Subcutaneous abdominal adipose tissue (tissue), 5 donors: ENCODE data around the gene LRRIQ3.
A peak's percentile ranks its signal among the peaks of the same experiment; 100 is the strongest.

Source experiments
- H3K27ac ChIP-seq: one replicate; pipeline ENCODE4 v1.7.0; 2013; ENCODE audit warnings: low read depth, mild to moderate bottlenecking, inconsistent platforms, low read length, moderate library complexity
- H3K27me3 ChIP-seq, 5 donors: one replicate each; pipeline ENCODE4 v1.7.0; 2013; ENCODE audit warnings: low read length in 5 of 5, inconsistent platforms in 1 of 5; ENCODE audit not compliant: control insufficient read depth in 5 of 5, insufficient read depth in 4 of 5
- H3K36me3 ChIP-seq, 5 donors: one replicate each; pipeline ENCODE4 v1.7.0; 2013; ENCODE audit warnings: low read length in 5 of 5; ENCODE audit not compliant: control insufficient read depth in 5 of 5, insufficient read depth in 5 of 5
- H3K4me1 ChIP-seq, 5 donors: one replicate each; pipeline ENCODE4 v1.7.0; 2013; ENCODE audit warnings: low read length in 5 of 5, mild to moderate bottlenecking in 3 of 5, moderate library complexity in 1 of 5; ENCODE audit not compliant: control insufficient read depth in 5 of 5, insufficient read depth in 5 of 5
- H3K4me3 ChIP-seq, 5 donors: one replicate each; pipeline ENCODE4 v1.7.0; 2013; ENCODE audit warnings: low read length in 5 of 5, low read depth in 1 of 5
- H3K9ac ChIP-seq, 5 donors: one replicate each; pipeline ENCODE4 v1.7.0; 2013; ENCODE audit warnings: low read length in 5 of 5, mild to moderate bottlenecking in 4 of 5, moderate library complexity in 3 of 5
- H3K9me3 ChIP-seq, 5 donors: one replicate each; pipeline ENCODE4 v1.7.0; 2013; ENCODE audit warnings: low read length in 5 of 5; ENCODE audit not compliant: control insufficient read depth in 5 of 5
- donor health status: healthy.
- donor health status: healthy.
- donor health status: healthy.
- donor health status: healthy.
- donor health status: healthy.

Gene LRRIQ3

GRCh38 chr1:74197657-74198552 lies at the start of gene LRRIQ3, which contains the start of gene FPGT:
TSS of gene LRRIQ3 (minus strand) at chr1:74198176. CDS start at chr1:74183684, 14,492 bp downstream.
TSS of gene FPGT (plus strand) at chr1:74198242. CDS start at chr1:74198279, 37 bp downstream.
- Histone ChIP-seq H3K27me3 (no peaks in the 10 kb centered on the region), H3K27ac (peak within 1 kb of the TSS; percentile 66), H3K36me3 (peaks cover 6 to 15% (median 9%) of the 10 kb centered on the region in 5 donors), H3K9me3 (no peaks in the 10 kb centered on the region), H3K4me3 (peak within 1 kb of the TSS; percentile 94 to 99 (median 99)), H3K9ac (peak within 1 kb of the TSS; percentile 86 to 97 (median 94)), H3K4me1 (peaks cover 3 to 21% (median 14%) of the 10 kb centered on the region in 5 donors)

- H3K4me3 ChIP-seq = no peak overlapping the region
- H3K27ac ChIP-seq = no peak overlapping the region
- H3K27me3 ChIP-seq = no peaks in the 10 kb centered on the region
- H3K4me1 ChIP-seq = no peaks in the 10 kb centered on the region
- H3K9me3 ChIP-seq = peaks cover 0 to 6% (median 0%) of the 10 kb centered on the region in 5 donors
- H3K9ac ChIP-seq = no peak overlapping the region
- peaks cover 0 to 5% (median 0%) of the 10 kb centered on the region in 5 donors for H3K36me3 ChIP-seq
Measured at GRCh38 chr1:74246315-74246714, 48.3 kb upstream of the LRRIQ3 start.

- Histone ChIP-seq H3K27ac (no peak overlapping the region), H3K9me3 (peaks cover 0 to 6% (median 0%) of the 10 kb centered on the region in 5 donors)
Measured at GRCh38 chr1:74245168-74245772, 47.3 kb upstream of the LRRIQ3 start.

GRCh38 chr1:74237787-74238186 lies 39.8 kb upstream of the LRRIQ3 start:
- H3K27ac ChIP-seq = no peak overlapping the region
- H3K4me1 ChIP-seq = no peaks in the 10 kb centered on the region
- H3K36me3 ChIP-seq = peaks cover 0 to 5% (median 2%) of the 10 kb centered on the region in 5 donors
- H3K4me3 ChIP-seq = no peak overlapping the region
- H3K9me3 ChIP-seq = no peaks in the 10 kb centered on the region
- H3K27me3 ChIP-seq = no peaks in the 10 kb centered on the region
- no peak overlapping the region for H3K9ac ChIP-seq

More at GRCh38 chr1:74245168-74245772, 47.3 kb upstream of the LRRIQ3 start:
- H3K4me1 ChIP-seq = no peaks in the 10 kb centered on the region
- H3K9ac ChIP-seq = no peak overlapping the region
- no peaks in the 10 kb centered on the region for H3K36me3 ChIP-seq
- H3K4me3 ChIP-seq = no peak overlapping the region
- H3K27me3 ChIP-seq = no peaks in the 10 kb centered on the region

GRCh38 chr1:74237035-74237434 lies 39.1 kb upstream of the LRRIQ3 start:
- Histone ChIP-seq H3K9me3 (no peaks in the 10 kb centered on the region), H3K4me3 (no peak overlapping the region), H3K27ac (no peak overlapping the region), H3K27me3 (no peaks in the 10 kb centered on the region), H3K4me1 (no peaks in the 10 kb centered on the region), H3K9ac (no peak overlapping the region), H3K36me3 (peaks cover 0 to 5% (median 2%) of the 10 kb centered on the region in 5 donors)

GRCh38 chr1:74236440-74236839 lies 38.5 kb upstream of the LRRIQ3 start:
- no peak overlapping the region for H3K4me3 ChIP-seq
- no peaks in the 10 kb centered on the region for H3K4me1 ChIP-seq
- no peak overlapping the region for H3K9ac ChIP-seq
- H3K27me3 ChIP-seq = no peaks in the 10 kb centered on the region
- H3K27ac ChIP-seq = no peak overlapping the region
- peaks cover 0 to 5% (median 2%) of the 10 kb centered on the region in 5 donors for H3K36me3 ChIP-seq
- H3K9me3 ChIP-seq = peaks cover 0 to under 1% (median 0%) of the 10 kb centered on the region in 5 donors

- Histone ChIP-seq H3K27ac (no peak within 1 kb of the TSS), H3K9ac (no peak within 1 kb of the TSS), H3K4me3 (no peak within 1 kb of the TSS), H3K36me3 (peaks cover 0 to 5% (median 2%) of the 10 kb centered on the region in 5 donors), H3K27me3 (no peaks in the 10 kb centered on the region), H3K4me1 (no peaks in the 10 kb centered on the region), H3K9me3 (peaks cover 0 to 6% (median 0%) of the 10 kb centered on the region in 5 donors)
Measured at GRCh38 chr1:74235153-74235552, 37.2 kb upstream of the LRRIQ3 start, which contains the start of gene TNNI3K. TSS of gene TNNI3K (plus strand) at chr1:74235387. CDS start at chr1:74235452, 65 bp downstream.

GRCh38 chr1:74223453-74223852 lies 25.5 kb upstream of the LRRIQ3 start:
- Histone ChIP-seq H3K4me3 (no peak overlapping the region), H3K27ac (no peak overlapping the region), H3K4me1 (no peaks in the 10 kb centered on the region), H3K36me3 (peaks cover 0 to 3% (median 2%) of the 10 kb centered on the region in 5 donors), H3K9ac (no peak overlapping the region), H3K9me3 (peaks cover 3 to 10% (median 5%) of the 10 kb centered on the region in 5 donors), H3K27me3 (no peaks in the 10 kb centered on the region)

GRCh38 chr1:74222701-74223100 lies 24.7 kb upstream of the LRRIQ3 start:
- no peaks in the 10 kb centered on the region for H3K27me3 ChIP-seq
- no peak overlapping the region for H3K27ac ChIP-seq
- no peak overlapping the region for H3K4me3 ChIP-seq
- no peaks in the 10 kb centered on the region for H3K4me1 ChIP-seq
- H3K9me3 ChIP-seq = peaks cover 0 to 10% (median 4%) of the 10 kb centered on the region in 5 donors
- H3K36me3 ChIP-seq = peaks cover 0 to 3% (median 2%) of the 10 kb centered on the region in 5 donors
- no peak overlapping the region for H3K9ac ChIP-seq

GRCh38 chr1:74215229-74215628 lies 17.3 kb upstream of the LRRIQ3 start:
- Histone ChIP-seq H3K27me3 (no peaks in the 10 kb centered on the region), H3K4me3 (no peak overlapping the region), H3K9me3 (no peaks in the 10 kb centered on the region), H3K9ac (no peak overlapping the region), H3K4me1 (no peaks in the 10 kb centered on the region), H3K36me3 (no peaks in the 10 kb centered on the region), H3K27ac (no peak overlapping the region)
